ACC112 (cell line): ENCODE data around the gene SOX18.

Experiments
- H2AFZ ChIP-seq: fragments of 200-600 bp; sonication (generic); one replicate; pipeline ENCODE4 v1.6.0; 2017; ENCODE audit warnings: antibody characterized with exemption, low read length; ENCODE audit not compliant: unreplicated experiment
- H3K27ac ChIP-seq: fragments of 200-600 bp; sonication (generic); 2 replicates; pipeline ENCODE4 v1.5.1; 2014; ENCODE audit warnings: low read depth, mild to moderate bottlenecking, antibody characterized with exemption, low read length, moderate library complexity
- H3K27me3 ChIP-seq: fragments of 200-600 bp; sonication (generic); 2 replicates; pipeline ENCODE4 v1.6.1; 2014; ENCODE audit warnings: mild to moderate bottlenecking, antibody characterized with exemption, low read length, moderate library complexity, mixed read lengths; ENCODE audit not compliant: insufficient read depth
- H3K36me3 ChIP-seq: fragments of 200-600 bp; sonication (generic); 2 replicates; pipeline ENCODE4 v1.6.1; 2016; ENCODE audit warnings: mild to moderate bottlenecking, antibody characterized with exemption, low read length, moderate library complexity, mixed read lengths; ENCODE audit not compliant: insufficient read depth
- H3K4me1 ChIP-seq: fragments of 200-600 bp; sonication (generic); one replicate; pipeline ENCODE4 v1.6.1; 2016; ENCODE audit warnings: low read length, mixed read lengths; ENCODE audit not compliant: insufficient read depth, unreplicated experiment, control insufficient read depth
- H3K4me3 ChIP-seq: fragments of 200-600 bp; sonication (generic); 2 replicates; pipeline ENCODE4 v1.5.1; 2014; ENCODE audit warnings: mild to moderate bottlenecking, low read depth, low read length
- H3K79me2 ChIP-seq: fragments of 200-600 bp; sonication (generic); one replicate; pipeline ENCODE4 v1.6.0; 2016; ENCODE audit warnings: low read length; ENCODE audit not compliant: control insufficient read depth, unreplicated experiment, insufficient read depth

The SOX18 gene

DNA sequence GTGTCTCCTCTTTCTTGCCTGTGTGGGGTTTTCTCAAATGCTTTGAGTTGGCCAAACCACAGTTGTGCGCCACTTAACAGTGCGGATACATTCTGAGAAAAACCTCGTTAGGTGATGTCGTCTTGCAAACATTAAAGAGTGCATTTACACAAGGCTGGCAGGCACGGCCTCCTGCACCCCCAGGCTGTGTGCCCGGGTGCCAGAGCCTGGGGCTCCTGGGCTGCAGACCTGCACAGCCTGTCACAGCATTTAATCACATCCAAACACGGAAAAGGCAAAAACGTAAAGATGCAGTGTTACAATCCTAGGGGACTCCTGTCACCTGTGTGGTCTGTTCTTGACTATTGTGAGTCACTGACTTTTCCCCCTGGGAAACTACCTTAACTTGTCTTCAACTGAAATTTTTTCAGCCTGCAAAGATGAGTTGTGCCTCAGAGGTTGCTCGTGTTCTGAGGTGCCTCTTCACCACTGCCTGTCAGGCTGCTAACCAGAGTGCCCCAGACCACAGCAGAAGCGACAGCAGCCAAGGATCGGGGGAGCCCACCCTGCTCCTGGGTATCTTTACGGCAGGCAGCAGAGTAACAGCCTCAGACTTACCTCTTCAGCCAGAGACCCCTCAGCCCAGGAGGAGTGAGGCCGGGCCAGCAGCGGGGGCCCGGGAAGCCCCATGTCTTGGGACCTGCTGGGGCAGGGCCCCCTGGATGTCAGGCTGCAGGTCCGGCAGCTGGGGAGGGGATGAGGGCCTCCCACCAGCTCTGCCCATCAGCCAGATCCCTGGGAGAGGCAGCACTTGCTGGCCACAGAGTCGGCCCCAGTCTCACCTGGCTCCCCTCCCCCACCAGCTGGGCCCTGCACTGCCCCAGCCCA is 14.1 kb downstream of the SOX18 start:
- Histone ChIP-seq H3K27ac (no peak overlapping the region), H3K4me3 (no peak overlapping the region), H3K36me3 (peaks cover 2% of the 10 kb centered on the region; the same call in 1 of the 2 replicates), H3K79me2 (no peaks in the 10 kb centered on the region), H3K4me1 (peaks cover 4% of the 10 kb centered on the region), H2AFZ (no peak overlapping the region), H3K27me3 (peaks cover 18% of the 10 kb centered on the region)

DNA sequence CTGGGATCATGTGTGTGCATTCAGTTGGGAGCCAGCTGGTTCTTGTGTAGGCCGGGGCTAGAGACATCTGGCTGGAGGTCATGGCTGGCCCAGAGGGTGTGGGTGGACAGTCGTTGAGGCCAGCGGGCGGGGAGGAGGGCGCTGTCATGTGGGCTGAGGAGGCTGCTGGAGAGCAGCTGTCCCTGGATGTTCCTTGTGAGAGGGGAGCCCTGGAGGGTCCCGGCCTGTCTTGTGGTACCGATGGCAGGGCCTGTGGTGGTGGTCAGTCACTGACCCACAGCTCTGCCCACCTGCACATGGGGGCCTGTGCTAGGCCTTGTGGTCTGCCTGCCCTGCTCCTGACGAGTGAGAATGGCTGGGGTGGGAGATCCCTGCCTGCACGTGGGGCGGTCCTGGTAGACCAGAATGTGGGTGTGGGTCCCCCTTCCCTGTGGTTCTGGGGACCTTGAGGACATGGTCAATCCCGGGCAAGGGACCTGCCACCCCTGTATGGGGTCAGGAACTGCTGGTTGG is 15.4 kb downstream of the SOX18 start:
- no peaks in the 10 kb centered on the region for H3K79me2 ChIP-seq
- no peak overlapping the region for H2AFZ ChIP-seq
- no peak overlapping the region for H3K27ac ChIP-seq
- H3K4me3 ChIP-seq = no peak overlapping the region
- peaks cover 4% of the 10 kb centered on the region for H3K4me1 ChIP-seq
- H3K27me3 ChIP-seq = peaks cover 13% of the 10 kb centered on the region
- peaks cover 6% of the 10 kb centered on the region; the same call in 1 of the 2 replicates for H3K36me3 ChIP-seq

DNA sequence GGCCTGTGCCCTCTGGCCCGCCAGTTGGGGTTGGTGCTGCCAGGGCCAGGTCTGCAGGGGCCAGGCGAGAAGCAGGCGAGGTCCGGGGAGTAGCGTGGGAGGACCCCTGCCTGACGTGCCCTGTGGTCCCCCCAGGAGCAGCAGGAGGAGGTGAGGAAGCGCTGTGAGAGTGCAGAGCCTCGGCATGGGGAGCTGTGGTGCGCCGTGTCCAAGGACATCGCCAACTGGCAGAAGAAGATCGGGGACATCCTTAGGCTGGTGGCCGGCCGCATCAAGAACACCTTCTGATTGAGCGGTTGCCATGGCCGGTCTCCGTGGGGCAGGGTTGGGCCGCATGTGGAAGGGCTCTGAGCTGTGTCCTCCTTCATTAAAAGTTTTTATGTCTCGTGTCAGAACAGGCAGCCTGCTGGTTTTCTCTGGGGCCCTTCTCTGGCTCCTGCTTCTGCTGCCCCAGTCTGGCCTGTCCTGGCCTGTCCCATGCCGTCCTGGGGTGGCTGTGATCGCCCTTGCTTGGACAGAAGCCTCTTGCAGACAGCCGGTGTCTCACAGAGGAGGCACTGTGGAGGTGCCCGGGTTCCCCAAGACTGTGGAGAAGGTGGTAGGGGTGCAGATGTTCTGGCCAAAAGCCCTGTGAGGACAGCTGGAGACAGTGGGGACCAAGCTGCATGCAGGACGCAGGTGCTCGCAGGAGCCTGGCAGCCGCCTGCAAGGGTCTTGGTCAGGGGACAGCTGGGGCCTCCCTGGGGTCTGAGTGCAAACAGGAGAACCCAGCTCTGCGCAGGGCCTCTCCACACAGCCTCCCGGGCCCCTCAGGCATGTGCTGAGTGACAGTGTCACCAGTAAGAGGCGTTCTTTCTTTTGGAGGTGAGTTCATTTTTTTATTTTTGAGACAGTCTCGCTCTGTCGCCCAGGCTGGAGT is 16.5 kb downstream of the SOX18 start:
- H3K27me3 ChIP-seq = peaks cover 11% of the 10 kb centered on the region
- peaks cover 12% of the 10 kb centered on the region; the same call in 1 of the 2 replicates for H3K36me3 ChIP-seq
- peaks cover 4% of the 10 kb centered on the region for H3K4me1 ChIP-seq
- H3K4me3 ChIP-seq = no peak overlapping the region
- no peaks in the 10 kb centered on the region for H3K79me2 ChIP-seq
- H3K27ac ChIP-seq = no peak overlapping the region
- H2AFZ ChIP-seq = no peak overlapping the region

DNA sequence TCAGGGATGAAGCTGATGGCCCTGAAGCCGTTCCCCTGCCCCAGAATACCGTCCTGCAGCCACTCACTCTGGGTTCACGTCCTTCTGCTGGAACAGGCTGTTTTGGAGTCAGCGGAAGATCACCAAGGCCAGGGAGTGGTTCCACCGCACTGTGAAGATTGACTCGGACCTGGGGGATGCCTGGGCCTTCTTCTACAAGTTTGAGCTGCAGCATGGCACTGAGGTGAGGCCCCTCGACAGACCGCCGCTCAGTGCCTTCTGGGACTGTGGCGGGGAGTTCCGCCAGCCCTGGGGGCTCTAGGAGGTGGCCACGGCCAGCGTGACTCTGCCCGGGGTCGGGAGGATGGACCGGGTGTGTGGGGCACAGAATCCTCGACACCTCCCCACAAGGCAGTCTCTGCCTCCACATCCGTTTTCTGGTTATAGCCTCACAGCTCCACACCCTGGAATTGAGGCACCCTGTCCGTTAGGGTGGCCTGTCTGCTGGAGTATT is 17.6 kb downstream of the SOX18 start:
- Histone ChIP-seq H3K79me2 (no peaks in the 10 kb centered on the region), H3K36me3 (peaks cover 20% of the 10 kb centered on the region; the same call in 1 of the 2 replicates), H2AFZ (no peak overlapping the region), H3K4me1 (peaks cover 4% of the 10 kb centered on the region), H3K27me3 (no peaks in the 10 kb centered on the region), H3K27ac (no peak overlapping the region), H3K4me3 (no peak overlapping the region)

DNA sequence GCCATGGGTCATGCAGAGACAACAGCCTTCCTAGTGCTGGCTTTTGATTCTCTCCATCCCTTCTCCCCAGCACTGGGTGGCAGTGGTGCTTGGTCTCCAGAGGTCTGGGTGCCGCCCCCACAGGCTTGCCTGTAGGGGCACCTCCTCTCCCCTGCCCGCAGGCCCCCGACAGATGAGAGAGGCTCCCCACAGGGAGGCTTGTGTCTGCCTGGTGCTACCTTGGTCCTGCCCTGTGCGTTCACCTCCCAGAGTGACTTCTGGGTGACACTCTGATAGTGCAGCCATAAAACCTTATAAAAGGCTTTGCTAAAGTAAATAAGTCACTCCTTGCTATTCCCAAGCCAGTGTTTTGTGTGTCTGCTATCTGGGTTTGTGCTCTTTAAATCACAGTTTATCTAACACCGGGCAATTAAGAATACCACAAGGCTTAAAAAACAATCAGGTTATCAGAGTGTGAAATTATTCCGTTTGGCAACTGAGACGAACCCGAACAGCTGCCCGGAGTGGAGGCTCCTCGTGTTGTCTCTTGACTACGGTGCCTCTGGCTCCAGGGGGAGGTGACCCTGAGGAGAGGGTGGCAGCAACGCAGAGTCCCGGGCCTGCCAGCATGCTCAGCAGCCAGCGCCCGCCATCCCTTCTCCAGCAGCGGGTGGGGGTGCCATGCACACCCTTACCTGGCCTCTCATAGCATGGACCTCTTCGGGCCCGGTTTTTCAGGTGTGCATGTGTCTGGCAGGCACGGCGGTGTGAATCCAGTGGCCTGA is 18.9 kb downstream of the SOX18 start:
- Histone ChIP-seq H3K27ac (no peak overlapping the region), H3K4me1 (peaks cover 4% of the 10 kb centered on the region), H3K36me3 (peaks cover 23% of the 10 kb centered on the region; the same call in 1 of the 2 replicates), H3K4me3 (no peak overlapping the region), H3K79me2 (no peaks in the 10 kb centered on the region), H3K27me3 (no peaks in the 10 kb centered on the region), H2AFZ (no peak overlapping the region)

DNA sequence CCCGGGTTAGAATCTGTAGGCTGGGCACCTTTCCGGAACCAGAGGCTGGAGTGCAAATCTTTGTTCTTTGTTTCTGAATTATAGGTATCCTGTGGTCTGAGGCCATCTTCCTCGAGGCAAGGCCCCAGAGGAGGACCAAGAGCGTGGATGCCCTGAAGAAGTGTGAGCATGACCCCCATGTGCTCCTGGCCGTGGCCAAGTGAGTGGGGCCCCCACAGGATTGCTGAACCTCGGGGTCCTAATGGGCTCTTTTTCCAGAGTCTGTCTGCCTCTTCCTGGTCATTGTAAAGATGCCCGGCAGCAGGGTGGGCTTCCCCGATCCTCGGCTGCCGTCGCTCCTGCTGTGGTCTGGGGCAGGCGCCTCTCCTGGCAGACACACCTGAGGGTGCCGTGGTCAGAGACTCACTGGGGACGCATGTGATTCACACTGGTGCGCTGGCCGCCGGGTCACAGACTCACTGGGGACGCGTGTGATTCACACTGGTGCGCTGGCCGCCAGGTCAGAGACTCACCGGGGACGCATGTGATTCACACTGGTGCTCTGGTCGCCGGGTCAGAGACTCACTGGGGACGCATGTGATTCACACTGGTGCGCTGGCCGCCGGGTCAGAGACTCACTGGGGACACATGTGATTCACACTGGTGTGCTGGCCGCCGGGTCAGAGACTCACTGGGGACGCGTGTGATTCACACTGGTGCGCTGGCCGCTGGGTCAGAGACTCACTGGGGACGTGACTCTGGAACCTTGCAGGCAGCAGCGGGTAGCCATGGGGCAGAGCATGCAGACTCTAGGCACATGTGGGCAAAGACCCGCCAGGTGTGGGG is 19.9 kb downstream of the SOX18 start:
- Histone ChIP-seq H3K36me3 (peaks cover 23% of the 10 kb centered on the region; the same call in 1 of the 2 replicates), H3K27me3 (no peaks in the 10 kb centered on the region), H3K4me3 (no peak overlapping the region), H3K4me1 (peaks cover 4% of the 10 kb centered on the region), H2AFZ (no peak overlapping the region), H3K27ac (no peak overlapping the region), H3K79me2 (no peaks in the 10 kb centered on the region)

DNA sequence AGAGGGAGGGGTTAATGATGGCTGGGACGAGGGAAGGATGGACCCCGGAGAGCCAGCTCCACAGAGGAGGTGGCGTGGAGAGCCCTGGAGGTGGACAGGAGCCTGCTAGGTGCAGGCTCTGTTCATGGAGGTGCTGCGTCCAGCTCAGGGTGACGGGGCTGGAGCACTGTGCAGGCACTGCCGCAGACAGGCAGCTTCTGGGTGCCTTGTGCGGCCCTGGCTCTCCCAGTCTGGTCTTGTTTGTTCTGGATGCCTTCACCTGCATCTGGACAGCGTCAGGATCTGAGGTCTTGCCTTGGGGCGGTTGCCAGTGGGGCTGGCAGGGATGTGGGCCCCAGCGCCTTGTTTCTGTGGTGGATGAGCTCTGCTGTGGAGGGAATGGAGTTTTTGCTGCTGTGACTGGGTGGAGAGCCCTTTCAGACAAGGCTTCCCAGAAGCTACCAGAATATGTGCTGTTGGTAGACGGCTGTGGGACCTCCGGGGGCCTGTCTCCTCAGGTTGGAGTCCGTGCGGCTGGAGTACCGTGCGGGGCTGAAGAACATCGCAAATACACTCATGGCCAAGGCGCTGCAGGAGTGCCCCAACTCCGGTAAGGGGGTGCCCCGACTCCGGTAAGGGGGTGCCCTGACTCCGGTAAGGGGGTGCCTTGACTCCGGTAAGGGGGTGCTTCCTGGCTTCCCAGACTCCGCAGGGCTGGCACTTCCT is 21.3 kb downstream of the SOX18 start:
- Histone ChIP-seq H3K27ac (no peak overlapping the region), H3K36me3 (peaks cover 30% of the 10 kb centered on the region; the same call in 1 of the 2 replicates), H3K79me2 (no peaks in the 10 kb centered on the region), H2AFZ (no peak overlapping the region), H3K4me1 (peaks cover 4% of the 10 kb centered on the region), H3K4me3 (no peak overlapping the region), H3K27me3 (no peaks in the 10 kb centered on the region)

DNA sequence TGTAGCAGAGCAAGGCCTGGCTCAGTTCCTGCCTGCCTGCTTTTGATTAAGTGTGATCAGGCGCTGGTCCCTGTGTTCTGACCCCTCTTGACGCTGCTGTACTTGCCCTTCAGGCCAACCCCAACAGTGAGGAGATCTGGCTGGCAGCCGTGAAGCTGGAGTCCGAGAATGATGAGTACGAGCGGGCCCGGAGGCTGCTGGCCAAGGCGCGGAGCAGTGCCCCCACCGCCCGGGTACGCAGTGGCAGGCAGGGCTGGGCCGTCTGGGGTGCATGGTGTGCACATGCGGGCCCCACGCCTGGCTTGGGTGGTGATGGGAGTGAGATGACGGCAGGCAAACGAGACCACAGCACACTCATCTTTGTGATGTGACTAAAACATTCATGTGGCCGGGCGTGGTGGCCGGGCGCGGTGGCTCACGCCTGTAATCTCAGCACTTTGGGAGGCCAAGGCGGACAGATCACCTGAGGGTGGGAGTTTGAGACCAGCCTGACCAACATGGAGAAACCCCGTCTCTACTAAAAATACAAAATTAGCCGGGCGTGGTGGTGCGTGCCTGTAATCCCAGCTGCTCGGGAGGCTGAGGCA is 23.5 kb downstream of the SOX18 start:
- Histone ChIP-seq H3K79me2 (no peaks in the 10 kb centered on the region), H3K4me1 (peaks cover 4% of the 10 kb centered on the region), H3K27me3 (no peaks in the 10 kb centered on the region), H2AFZ (no peak overlapping the region), H3K27ac (no peak overlapping the region), H3K36me3 (peaks cover 30% of the 10 kb centered on the region; the same call in 1 of the 2 replicates), H3K4me3 (no peak overlapping the region)
